ENCODE results near the gene ITPRID1. TPM values are rescaled to one million over a fixed set of nuclear protein-coding genes. Genes with fewer than 3 reads are reported as not detected.

The ITPRID1 gene
- total RNA-seq, 2 donors from 2014 or later: 5.6 to 21.8 TPM

GRCh38 chr7:31595390-31595789 is 81.5 kb downstream of the ITPRID1 start:
- H3K27ac ChIP-seq (ENCODE audit: low read depth, low read length): no peak overlapping the region

GRCh38 chr7:31602041-31602625 is 88.2 kb downstream of the ITPRID1 start:
- no peak overlapping the region for H3K9ac ChIP-seq (ENCODE audit: extremely low read depth, low read length, poor library complexity, severe bottlenecking)
- no peak for DNase-seq
- H3K9me3 ChIP-seq (ENCODE audit: control insufficient read depth, low read length): no peaks in the 10 kb centered on the region
- no peak overlapping the region for H3K4me3 Mint-ChIP-seq
- no peaks in the 10 kb centered on the region for H3K27me3 ChIP-seq (ENCODE audit: control insufficient read depth, insufficient read depth, low read length, poor library complexity, severe bottlenecking)
- WGBS, 2 experiments (ENCODE audit: insufficient coverage in 1 of 2, insufficient read length in 1 of 2): 40 to 76% methylated on average over 2 to 3 of the region's 5 CpGs
- no peaks in the 10 kb centered on the region for H3K27me3 Mint-ChIP-seq (ENCODE audit: insufficient read depth)
- H3K36me3 ChIP-seq (ENCODE audit: control insufficient read depth, insufficient read depth, low read length): no peaks in the 10 kb centered on the region
- no peak for TF ChIP-seq CTCF (conservative IDR thresholded peaks at IDR 0.05)
- H3K4me1 ChIP-seq (ENCODE audit: control insufficient read depth, insufficient read depth, low read length): no peaks in the 10 kb centered on the region
- H3K27ac Mint-ChIP-seq: no peak overlapping the region
- H3K36me3 Mint-ChIP-seq (ENCODE audit: low read depth): peaks cover 8% of the 10 kb centered on the region
- H3K4me1 Mint-ChIP-seq: peaks cover 6% of the 10 kb centered on the region
- H3K9me3 Mint-ChIP-seq: peaks cover 2% of the 10 kb centered on the region
- no peak overlapping the region for H3K4me3 ChIP-seq (ENCODE audit: low read length)
- no peak overlapping the region for H3K27ac ChIP-seq (ENCODE audit: low read depth, low read length)

More at GRCh38 chr7:31595390-31595789, 81.5 kb downstream of the ITPRID1 start:
- no peak overlapping the region for H3K9ac ChIP-seq (ENCODE audit: extremely low read depth, low read length, poor library complexity, severe bottlenecking)
- H3K36me3 ChIP-seq (ENCODE audit: control insufficient read depth, insufficient read depth, low read length): no peaks in the 10 kb centered on the region
- Mint-ChIP-seq H3K4me3 (no peak overlapping the region), H3K9me3 (peaks cover 18% of the 10 kb centered on the region), H3K27me3 (ENCODE audit: insufficient read depth) (no peaks in the 10 kb centered on the region), H3K4me1 (no peaks in the 10 kb centered on the region), H3K36me3 (ENCODE audit: low read depth) (peaks cover 24% of the 10 kb centered on the region), H3K27ac (no peak overlapping the region)
- no peak overlapping the region for H3K4me3 ChIP-seq (ENCODE audit: low read length)
- TF ChIP-seq CTCF (conservative IDR thresholded peaks at IDR 0.05): no peak
- no peak for DNase-seq
- peaks cover 15% of the 10 kb centered on the region for H3K9me3 ChIP-seq (ENCODE audit: control insufficient read depth, low read length)
- H3K27me3 ChIP-seq (ENCODE audit: control insufficient read depth, insufficient read depth, low read length, poor library complexity, severe bottlenecking): no peaks in the 10 kb centered on the region
- no peaks in the 10 kb centered on the region for H3K4me1 ChIP-seq (ENCODE audit: control insufficient read depth, insufficient read depth, low read length)

- Mint-ChIP-seq H3K4me3 (no peak overlapping the region), H3K36me3 (ENCODE audit: low read depth) (peaks cover 5% of the 10 kb centered on the region), H3K27ac (no peak overlapping the region), H3K27me3 (ENCODE audit: insufficient read depth) (no peaks in the 10 kb centered on the region), H3K9me3 (no peaks in the 10 kb centered on the region), H3K4me1 (peaks cover 6% of the 10 kb centered on the region)
- no peak for TF ChIP-seq CTCF (conservative IDR thresholded peaks at IDR 0.05)
- Histone ChIP-seq H3K9ac (ENCODE audit: extremely low read depth, low read length, poor library complexity, severe bottlenecking) (no peak overlapping the region), H3K4me1 (ENCODE audit: control insufficient read depth, insufficient read depth, low read length) (no peaks in the 10 kb centered on the region), H3K27ac (ENCODE audit: low read depth, low read length) (no peak overlapping the region), H3K36me3 (ENCODE audit: control insufficient read depth, insufficient read depth, low read length) (no peaks in the 10 kb centered on the region), H3K27me3 (ENCODE audit: control insufficient read depth, insufficient read depth, low read length, poor library complexity, severe bottlenecking) (no peaks in the 10 kb centered on the region), H3K9me3 (ENCODE audit: control insufficient read depth, low read length) (no peaks in the 10 kb centered on the region), H3K4me3 (ENCODE audit: low read length) (no peak overlapping the region)
- no peak for DNase-seq
- WGBS, 2 experiments (ENCODE audit: insufficient coverage in 1 of 2, insufficient read length in 1 of 2): 92 to 93% methylated on average over 3 to 5 of the region's 5 CpGs
These were observed 89.2 kb downstream of the ITPRID1 start for GRCh38 chr7:31603046-31603445.

Measured in endodermal cell (in vitro differentiated cells).